ENCODE measurements around the gene KCNC1.

KCNC1 gene

DNA sequence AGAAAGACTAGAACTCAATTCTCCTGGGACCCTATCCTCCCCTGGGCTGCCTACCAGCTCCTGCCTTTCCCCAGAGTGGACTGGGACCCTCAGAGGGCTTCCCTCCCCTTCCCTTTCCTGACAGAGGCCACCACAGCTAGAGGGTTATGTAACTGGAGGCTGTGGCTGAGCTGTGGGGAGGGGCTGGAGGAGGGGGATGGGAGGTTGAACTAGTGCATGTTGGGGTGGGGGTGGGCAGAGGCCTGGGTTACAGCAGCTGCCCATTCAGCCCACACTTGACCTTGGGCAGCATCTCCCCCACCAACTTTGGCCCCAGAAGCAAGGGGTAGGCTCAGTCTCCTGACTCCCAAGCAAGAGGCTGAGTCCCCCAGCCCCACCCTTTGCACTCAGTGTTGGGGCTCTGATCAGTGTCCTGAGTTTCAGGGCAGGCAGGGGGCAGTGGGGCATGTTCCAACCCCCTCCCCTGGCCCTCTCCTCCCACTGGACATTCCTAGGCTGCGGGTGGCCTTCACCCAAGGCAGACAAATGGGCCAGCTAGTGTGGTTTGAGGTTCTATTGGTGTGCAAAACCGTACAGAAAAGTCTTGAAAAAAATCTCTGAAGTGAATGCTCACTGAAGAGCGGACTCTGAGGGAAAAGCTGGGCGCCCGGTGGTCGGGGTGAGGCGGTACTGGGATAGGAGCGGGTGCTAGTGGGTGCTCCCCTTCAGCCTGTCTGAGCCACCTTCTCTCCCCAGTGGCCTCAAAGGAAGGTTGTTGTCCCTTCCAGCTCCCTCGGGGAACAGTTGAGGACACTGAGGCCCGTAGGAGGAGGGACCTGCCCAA is 3.8 kb downstream of the KCNC1 start:
- DNase-seq (ENCODE audit: insufficient read length, low spot score), result no peak
- no peak for FAIRE-seq

DNA sequence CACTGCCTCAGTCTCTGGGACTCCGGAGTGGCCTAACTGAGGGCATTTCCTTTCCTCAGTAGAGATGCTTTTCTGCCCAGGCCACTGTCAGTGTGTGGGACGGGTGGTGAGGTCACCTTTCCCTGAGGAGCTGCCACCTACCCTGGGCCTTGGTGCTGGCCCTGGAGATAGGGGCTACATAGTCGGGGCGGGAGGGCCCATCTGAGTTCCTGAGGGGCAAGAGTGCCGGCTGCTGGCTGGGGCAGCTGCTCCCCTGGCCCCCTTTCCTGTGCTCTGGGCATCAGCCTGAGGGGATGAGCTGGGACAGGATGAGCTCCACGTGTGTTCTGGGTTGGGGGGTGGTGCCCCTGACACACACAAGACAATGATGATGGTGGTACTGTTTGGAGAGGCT is 5.4 kb downstream of the KCNC1 start:
- TF ChIP-seq POLR2A (IDR thresholded peaks at IDR 0.05; ENCODE audit: low read depth, low read length), result no peak
- DNase-seq (ENCODE audit: insufficient read length, low spot score) (no peak), FAIRE-seq (no peak)

More for the DNA sequence above, 3.8 kb downstream of the KCNC1 start:
- TF ChIP-seq POLR2A (IDR thresholded peaks at IDR 0.05; ENCODE audit: low read depth, low read length), result no peak

DNA sequence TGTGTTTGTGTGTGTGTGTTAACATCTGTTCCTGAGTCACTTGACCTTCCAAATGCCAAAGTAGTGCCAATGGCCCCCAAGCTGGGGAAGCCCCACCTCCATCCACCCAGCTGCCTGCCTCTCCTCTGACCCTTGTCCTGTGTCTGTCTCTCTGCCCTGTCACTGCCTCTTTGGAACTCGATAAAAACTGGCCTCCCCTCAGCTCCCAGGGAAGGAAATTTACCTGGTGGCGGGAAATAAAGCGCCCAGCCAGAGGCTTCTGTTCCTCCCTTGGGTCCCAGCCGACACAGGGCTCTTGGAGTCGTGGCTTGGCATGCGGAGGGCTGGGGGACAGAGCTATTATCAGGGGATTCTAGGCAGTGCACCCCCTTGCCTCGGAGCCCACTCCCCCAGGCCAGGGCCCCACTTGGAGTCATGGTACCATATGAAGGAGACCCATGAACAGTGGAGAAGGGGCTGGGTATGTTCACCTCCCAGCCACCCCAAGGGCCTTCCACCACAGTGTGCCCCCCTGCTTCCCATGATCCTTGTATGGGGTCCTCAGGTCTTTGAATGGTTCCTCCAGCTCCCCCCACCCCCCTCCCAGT is 6.2 kb downstream of the KCNC1 start:
- DNase-seq (ENCODE audit: insufficient read length, low spot score) (no peak), FAIRE-seq (no peak)
- TF ChIP-seq POLR2A (IDR thresholded peaks at IDR 0.05; ENCODE audit: low read depth, low read length), result no peak

DNA sequence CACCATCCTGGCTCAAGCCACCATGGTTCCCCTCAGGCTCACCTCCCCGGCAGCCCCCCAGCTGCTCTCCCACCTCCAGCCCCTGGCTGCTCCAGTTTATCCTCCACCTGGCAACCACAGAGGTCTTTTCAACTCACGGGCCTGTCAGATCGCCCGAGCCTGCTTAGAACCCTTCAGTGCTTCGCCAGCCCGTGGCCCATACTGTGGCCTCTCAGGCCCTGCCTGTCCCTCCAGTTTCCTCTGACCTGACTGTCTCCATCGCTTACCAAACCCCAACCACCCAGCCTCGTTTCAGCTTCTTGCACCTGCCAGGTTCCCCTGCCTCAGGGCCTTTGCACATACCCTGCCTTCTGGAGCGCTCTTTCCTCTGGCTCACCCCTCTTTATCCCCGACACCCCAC is 6.9 kb downstream of the KCNC1 start:
- DNase-seq (ENCODE audit: insufficient read length, low spot score) (no peak), FAIRE-seq (no peak)
- no peak for TF ChIP-seq POLR2A (IDR thresholded peaks at IDR 0.05; ENCODE audit: low read depth, low read length)

DNA sequence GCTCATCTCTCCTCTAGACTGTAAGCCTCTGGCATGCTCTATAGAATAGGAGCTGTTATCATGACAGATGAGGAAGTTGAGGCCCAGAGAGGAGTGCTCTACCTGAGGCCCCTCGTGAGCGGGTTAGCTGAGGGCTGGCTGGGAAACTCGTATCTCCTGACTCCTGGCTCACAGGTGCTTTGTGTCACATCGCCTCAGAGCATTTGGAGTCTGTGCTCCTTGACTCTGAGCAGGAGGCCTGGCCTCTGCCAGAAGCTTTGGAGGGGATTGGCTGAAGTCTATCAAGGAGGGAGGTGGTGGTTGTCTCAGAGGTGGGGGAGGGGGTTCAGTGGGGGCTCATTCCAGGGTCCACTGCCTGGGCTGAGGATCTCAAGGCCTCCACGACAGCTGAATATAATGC is 7.4 kb downstream of the KCNC1 start:
- FAIRE-seq, result no peak
- no peak for TF ChIP-seq POLR2A (IDR thresholded peaks at IDR 0.05; ENCODE audit: low read depth, low read length)
- no peak for DNase-seq (ENCODE audit: insufficient read length, low spot score)

DNA sequence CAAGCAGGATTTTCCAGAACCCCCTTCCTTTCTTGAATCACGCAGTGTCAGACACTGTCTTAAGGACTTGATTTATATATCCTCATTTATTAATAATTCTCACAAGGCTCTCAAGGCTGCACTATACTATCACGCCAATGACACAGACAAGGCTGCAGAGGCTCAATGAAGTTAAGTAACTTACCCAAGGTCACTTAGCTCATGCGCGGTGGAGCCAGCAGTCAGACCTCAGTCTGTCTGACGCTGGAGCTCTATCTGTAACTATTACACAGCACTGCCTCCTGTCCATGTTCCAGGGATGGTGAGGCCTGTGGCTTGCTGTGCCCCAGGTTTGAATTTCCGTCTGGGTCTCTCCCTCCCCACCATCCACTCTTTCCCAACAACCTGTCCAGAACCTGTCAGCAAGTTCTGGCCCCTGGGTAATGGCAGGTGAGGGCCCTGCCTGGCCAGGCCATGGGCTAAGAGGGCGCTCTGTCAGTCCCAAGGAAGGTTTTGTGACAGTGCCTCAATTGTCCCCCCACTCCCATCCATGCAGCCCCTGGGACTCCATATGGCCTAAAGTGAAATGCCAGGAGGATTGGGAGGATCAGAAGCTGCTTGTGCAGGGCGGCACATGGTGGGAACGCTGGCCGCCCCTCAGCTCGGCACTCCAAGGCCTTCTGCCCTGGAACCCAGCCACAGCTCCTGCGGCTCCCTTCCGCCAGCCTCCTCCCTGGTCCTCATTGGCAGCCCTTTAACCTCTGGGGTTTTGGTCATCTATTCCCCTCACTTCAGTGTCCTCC is 8.6 kb downstream of the KCNC1 start:
- DNase-seq (ENCODE audit: insufficient read length, low spot score) (no peak), FAIRE-seq (no peak)
- no peak for TF ChIP-seq POLR2A (IDR thresholded peaks at IDR 0.05; ENCODE audit: low read depth, low read length)

DNA sequence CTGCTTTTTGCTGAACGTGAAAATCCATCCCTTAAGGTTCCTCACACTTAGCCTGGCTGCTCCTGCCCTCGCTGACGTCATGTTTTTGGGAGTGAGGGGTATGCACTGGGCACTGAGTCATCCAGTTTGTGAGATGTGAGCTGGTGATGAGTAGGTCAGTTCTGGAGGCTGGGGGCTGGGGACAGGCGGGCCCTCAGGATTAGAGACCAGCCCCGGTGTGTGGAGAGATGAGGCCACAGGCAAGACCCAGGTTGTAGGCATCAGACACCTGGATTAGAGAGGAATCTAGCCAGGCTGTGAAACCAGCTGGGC is 9.2 kb downstream of the KCNC1 start:
- FAIRE-seq (no peak), DNase-seq (ENCODE audit: insufficient read length, low spot score) (peak; percentile 81)
- TF ChIP-seq POLR2A (IDR thresholded peaks at IDR 0.05; ENCODE audit: low read depth, low read length), result no peak

DNA sequence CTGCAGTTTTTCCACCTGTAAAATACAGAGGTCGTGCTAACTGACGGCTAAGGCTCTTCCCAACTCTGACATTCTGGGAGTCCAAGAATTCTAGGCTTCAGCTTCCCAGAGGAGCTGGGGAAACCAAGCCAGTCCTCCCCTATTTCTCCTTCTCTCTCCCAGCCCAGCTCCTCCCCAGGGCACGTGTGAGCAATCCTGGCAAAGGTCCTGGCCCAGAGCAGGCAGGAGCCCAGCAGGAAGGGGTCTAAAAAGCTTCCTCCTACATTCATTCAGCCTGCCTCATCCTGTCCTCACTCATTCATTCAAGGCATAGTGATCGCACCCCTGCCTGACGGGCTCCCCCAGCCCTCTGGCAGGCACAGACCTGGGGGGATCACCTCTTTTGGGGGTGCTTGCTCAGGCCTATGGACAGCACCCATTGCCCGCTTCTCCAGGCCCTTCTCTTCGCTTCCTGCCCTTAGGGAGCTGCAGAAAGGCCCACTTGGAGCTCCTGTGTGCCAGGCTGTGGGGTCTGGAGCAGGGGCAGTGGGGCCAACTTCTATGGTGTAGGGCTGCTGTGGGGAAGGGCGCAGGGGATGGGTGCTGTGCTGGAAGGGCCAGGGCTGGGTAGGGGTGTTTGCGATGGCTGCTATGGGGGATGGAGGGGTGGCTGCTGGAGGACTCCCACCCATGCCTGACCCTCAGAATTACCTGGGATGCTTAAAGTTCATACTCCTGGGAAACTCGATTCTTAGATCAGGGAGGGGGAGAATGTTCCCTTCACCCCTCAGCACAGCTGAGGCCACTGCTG is 9.8 kb downstream of the KCNC1 start:
- TF ChIP-seq POLR2A (IDR thresholded peaks at IDR 0.05; ENCODE audit: low read depth, low read length), result no peak
- peak; percentile 67 for DNase-seq (ENCODE audit: insufficient read length, low spot score)
- no peak for FAIRE-seq

DNA sequence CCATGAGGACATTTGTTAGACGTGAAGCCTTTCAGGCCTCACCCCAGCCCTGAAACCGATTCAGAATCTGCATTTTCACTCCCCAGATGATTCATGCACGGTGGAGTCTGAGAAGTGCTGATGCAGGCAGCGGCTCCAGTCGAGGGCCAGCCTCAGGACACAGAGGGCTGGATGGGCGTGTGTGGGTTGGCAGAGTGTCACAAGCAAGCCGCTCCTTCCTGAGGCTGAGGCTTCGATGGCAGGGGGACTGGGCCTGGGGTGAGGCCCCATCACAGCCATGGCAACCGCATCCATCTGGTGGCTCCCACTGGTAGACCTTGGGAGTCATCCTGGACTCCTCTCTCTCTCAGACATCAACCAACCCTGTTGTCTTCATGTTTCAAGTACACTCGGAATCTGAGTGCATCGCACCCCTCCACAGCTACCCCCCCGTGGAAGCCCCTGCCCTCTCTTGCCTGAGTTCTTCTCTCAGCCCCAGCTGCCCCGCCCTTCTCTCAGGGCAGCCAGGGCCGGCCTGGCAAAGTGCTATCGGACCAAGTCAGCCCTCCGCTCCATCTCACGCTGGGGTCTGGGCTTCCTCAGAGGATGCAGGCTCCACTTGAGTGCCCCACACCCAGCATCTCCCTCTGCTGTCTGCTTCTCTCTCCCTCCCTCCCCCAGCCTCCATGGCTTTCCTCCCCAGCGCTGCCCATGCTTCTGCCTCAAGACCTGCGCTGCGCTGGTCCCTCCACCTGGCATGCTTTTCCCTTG is 10.6 kb downstream of the KCNC1 start:
- FAIRE-seq, result no peak

DNA sequence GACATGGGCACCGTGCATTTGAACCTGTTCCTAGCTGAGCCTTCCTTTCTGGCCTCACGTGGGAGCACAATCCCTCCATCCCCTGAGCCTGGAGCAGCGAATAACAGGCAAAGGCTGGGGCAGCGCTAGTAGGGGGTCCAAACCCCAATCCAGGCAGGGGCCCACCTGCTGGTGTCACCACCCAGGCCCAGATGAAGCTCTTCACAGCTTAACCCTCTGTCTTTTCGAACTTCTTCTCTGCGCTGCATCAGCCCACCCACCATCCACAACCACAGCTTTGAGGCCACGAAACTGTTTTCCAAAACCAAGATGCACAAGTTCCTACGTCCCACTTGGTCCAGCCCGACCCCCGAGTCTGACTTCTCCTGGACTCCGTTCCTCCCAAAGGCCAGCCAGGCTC is 11.5 kb downstream of the KCNC1 start:
- FAIRE-seq (no peak), DNase-seq (ENCODE audit: insufficient read length, low spot score) (no peak)
- no peak for TF ChIP-seq POLR2A (IDR thresholded peaks at IDR 0.05; ENCODE audit: low read depth, low read length)

More for the DNA sequence above, 10.6 kb downstream of the KCNC1 start:
- no peak for DNase-seq (ENCODE audit: insufficient read length, low spot score)
- no peak for TF ChIP-seq POLR2A (IDR thresholded peaks at IDR 0.05; ENCODE audit: low read depth, low read length)

DNA sequence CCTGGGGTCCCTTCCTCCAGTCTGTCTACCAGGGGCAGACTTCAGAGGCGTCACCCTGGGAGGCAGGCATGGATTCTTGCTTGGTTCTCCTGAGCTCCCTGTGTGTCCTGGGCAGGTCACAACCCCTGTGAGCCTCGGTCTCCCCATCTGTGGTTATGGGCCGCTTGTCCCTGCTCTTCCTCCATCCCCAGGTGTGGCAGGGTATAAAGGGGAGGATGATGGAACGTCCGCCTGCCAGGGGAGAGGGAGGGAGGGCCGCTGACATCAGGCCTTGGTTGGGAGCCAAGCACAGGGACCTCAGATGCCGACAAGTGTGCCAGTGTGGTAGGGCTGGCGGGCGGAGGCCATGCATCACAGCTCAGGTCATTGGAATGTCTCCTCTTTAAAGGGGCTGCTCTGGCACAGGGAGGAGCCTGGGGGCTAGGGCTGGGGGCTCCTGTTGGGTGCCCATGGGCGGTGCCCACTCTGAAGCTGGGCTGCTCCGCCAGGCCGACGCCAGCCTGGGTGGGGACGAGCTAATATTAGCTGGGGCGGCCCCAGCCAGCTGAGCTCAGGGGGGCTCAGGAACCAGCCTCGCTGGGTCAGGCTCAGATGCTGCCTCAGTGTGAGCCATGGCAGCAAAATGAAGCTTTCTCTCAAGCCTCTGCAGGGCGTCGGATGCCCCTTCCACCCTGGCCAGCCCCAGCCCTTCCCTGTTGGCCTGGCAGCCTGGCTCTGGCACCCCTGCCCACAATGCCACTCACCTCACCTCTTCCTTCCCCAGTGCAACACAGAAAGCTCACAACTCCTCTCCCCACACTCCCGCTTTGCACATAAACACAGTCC is 12.8 kb downstream of the KCNC1 start:
- DNase-seq (ENCODE audit: insufficient read length, low spot score) (no peak), FAIRE-seq (no peak)
- TF ChIP-seq POLR2A (IDR thresholded peaks at IDR 0.05; ENCODE audit: low read depth, low read length), result no peak

DNA sequence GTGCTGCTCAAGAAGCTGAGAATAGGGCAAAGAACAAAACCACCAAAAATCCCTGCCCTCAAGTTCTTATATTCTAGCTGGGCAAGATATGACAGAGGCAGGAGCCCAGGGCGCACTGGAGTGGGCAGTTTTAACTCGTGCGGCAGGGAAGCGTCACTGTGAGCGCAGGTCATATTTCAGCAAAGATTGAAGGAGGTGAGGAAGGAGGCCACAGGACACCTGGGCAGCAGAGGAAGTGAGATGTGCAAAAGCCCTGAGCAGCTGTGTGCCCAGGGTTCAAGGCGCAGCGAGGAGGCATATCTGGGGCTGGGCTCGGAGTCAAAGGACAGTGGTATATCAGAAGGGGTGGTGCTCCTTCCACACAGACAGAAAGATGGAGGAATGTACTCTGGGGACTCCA is 13.5 kb downstream of the KCNC1 start:
- FAIRE-seq, result no peak
- no peak for DNase-seq (ENCODE audit: insufficient read length, low spot score)
- no peak for TF ChIP-seq POLR2A (IDR thresholded peaks at IDR 0.05; ENCODE audit: low read depth, low read length)
